DMS 273 treated with DMSO at 0.1 percent for 48 hours (cell line): ENCODE measurements around the gene HDAC4.

ENCODE experiments used
- DNase-seq: peaks from one replicate; lab custom pipeline; 2025; lab: John Stamatoyannopoulos, UW

HDAC4 gene

GRCh38 chr2:239216614-239217273 lies 184.1 kb downstream of the HDAC4 start:
- DNase-seq: no peak

GRCh38 chr2:239215988-239216613 lies 184.7 kb downstream of the HDAC4 start:
- DNase-seq: no peak

GRCh38 chr2:239215136-239215925 lies 185.5 kb downstream of the HDAC4 start:
- DNase-seq: no peak

GRCh38 chr2:239214725-239215124 lies 186.1 kb downstream of the HDAC4 start:
- no peak for DNase-seq

GRCh38 chr2:239213643-239214101 lies 187.1 kb downstream of the HDAC4 start:
- DNase-seq: no peak

- DNase-seq: no peak
Measured at GRCh38 chr2:239212929-239213642, 187.7 kb downstream of the HDAC4 start.

GRCh38 chr2:239212121-239212928 lies 188.5 kb downstream of the HDAC4 start:
- no peak for DNase-seq

GRCh38 chr2:239211396-239212094 lies 189.3 kb downstream of the HDAC4 start:
- DNase-seq: no peak

- DNase-seq: no peak
Measured at GRCh38 chr2:239209783-239210182, 191.0 kb downstream of the HDAC4 start.

- no peak for DNase-seq
Measured at GRCh38 chr2:239208465-239209180, 192.2 kb downstream of the HDAC4 start.

GRCh38 chr2:239206851-239207250 lies 194.0 kb downstream of the HDAC4 start:
- no peak for DNase-seq

- no peak for DNase-seq
Measured at GRCh38 chr2:239206042-239206441, 194.8 kb downstream of the HDAC4 start.

GRCh38 chr2:239204876-239205468 lies 195.8 kb downstream of the HDAC4 start:
- DNase-seq: no peak

GRCh38 chr2:239204136-239204875 lies 196.5 kb downstream of the HDAC4 start:
- DNase-seq: no peak

- no peak for DNase-seq
Measured at GRCh38 chr2:239203443-239204135, 197.2 kb downstream of the HDAC4 start.

- DNase-seq: no peak
Measured at GRCh38 chr2:239202836-239203235, 198.0 kb downstream of the HDAC4 start.

- no peak for DNase-seq
Measured at GRCh38 chr2:239202343-239202742, 198.5 kb downstream of the HDAC4 start.

- no peak for DNase-seq
Measured at GRCh38 chr2:239201884-239202283, 198.9 kb downstream of the HDAC4 start.

- DNase-seq: no peak
Measured at GRCh38 chr2:239201531-239201876, 199.3 kb downstream of the HDAC4 start.
